GM19438 (cell line): ENCODE results near the gene COMMD2.
A peak's percentile ranks its signal among the peaks of the same experiment; 100 is the strongest.

Experiments
- ATAC-seq: cut with Tn5 transposase; IDR thresholded peaks from one replicate; pipeline ENCODE4 v1.9.1; 2021; ENCODE audit warnings: low read depth; ENCODE audit not compliant: unreplicated experiment

Gene COMMD2

DNA sequence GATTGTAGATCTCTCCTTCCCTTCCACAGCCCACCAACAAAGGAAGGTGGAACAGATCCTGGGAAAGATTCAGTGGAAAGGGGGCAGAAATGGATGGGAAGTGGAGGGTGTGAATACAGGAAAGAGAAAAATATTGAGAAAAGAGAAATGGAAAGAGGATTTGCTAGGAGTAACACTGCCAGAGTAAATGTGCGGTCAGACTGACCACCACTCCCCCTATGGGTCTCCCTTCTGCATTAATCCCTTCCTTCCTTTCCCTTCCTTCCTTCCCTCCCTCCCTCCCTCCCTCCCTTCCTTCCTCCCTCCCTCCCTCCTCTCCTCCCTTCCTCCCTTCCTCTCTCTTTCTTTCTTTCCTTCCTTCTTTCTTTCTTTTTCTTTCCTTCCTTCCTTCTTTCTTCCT is 12.0 kb upstream of the COMMD2 start:
- ATAC-seq = no peak

DNA sequence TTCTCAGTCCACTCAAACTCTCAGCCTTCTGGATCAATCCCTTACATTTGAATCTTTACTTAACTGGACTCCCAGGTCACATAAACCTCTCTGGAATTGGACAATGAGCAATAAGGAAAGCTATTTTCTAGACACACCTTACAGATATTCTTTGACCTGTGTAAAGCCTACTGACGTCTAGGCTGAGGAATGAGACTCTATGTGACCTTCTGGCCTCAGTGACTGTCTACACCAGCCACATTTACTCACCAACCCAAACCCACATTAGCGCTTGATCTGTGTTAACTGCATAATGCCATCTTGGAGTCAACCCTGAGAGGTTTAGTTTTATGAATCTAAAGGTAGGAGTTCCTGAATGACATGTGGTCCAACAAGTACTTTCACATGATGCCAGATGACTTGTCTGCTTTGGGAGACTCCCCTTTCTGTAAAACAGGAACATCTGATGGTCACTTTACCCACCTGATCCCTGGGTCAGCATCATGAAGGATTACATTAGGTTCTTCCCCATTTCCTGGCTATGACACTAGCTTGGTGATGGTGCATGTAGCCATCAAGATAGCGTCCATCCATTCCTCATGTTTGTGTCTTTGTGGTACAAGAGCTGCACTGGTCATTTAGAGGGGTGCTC is 11.4 kb upstream of the COMMD2 start:
- no peak for ATAC-seq

DNA sequence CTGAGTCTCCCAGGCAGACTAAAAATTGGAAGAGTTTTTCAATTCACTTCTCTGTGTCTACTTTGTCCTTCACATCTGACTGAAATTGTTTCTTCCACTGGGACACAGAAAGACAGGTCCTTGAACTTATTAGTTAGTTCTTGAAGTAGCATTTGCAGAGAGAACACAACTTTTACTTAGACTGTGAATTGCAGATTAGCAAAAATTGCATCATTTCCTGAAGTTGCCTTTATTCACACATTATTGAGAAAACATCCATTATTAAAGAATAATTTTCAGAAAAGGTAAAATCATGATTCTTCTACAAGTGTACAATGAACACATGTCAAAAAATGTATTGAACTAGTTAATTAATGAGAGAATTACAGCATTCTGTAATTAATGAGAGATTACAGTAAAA is 1.4 kb upstream of the COMMD2 start:
- no peak for ATAC-seq

DNA sequence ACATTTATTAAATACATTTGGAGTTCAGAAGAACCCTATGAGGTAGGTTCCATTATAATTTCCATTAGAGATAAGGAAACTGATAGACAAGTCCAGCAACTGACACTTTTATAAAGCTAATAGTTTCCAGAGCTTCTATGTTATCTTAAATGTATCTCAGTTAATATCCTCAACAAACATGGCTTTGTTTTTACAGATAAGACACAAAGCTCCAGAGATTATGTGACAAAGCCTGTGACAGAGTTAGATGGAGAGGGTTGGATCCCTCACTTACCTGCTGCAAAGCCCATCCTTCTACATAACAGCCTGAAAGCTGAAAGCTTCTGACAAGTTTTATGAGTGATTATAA is 473 bp upstream of the COMMD2 start:
- peak; percentile 14 for ATAC-seq

DNA sequence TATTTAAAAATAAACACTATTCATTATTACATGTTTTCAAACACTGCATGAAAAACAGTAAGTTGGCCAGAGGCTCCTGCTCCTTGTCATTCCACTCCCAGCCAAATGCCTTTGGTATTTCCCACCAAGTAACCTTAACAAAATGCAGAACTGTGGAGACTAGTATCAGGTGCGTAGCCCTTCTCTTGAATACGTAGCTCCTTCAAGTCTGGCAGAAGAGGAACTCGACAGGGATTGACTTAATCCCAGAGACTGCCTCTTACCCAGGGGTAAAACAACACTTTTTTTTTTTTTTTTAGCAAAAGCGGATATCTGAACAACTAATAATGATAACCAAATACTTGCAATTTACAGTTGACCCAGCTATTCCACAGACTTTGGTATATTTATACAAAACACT is 738 bp downstream of the COMMD2 start:
- ATAC-seq = no peak

DNA sequence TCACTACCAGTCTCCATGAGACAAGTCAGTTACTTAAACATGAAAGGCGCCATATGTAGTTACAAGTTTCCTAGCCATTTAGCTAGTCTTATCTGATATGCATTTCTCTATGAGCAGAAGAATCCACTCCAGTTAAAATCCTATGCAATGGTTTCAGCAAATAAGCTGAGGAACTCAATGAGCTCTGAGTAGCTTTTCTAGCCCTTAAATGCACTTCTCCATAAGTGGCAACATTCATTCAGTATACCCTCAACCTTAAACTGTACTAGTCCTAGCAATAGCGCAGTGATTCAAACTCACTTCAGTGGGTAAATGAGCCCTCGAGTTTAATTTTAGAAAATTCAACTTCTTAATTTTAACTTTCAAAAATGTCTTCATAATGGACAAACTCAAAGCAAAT is 7.7 kb downstream of the COMMD2 start:
- no peak for ATAC-seq

DNA sequence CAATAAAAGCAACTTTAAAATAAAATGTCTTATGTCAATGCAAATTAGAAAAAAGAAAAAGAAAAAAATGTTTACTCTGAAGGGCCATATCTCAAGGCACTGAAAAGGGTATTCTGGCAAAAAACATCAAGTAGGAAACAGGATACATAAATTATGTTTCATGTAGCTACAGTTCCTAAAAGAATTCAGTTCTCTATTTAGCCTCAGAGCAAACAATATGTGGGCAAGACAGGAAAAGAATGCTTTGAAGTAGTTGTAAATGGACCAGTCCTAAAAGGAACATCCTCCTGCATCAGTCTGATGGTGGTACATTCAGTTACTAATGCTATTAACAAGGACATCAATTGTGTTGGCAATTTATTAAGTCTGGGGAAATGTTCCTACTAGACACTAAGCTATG is 8.1 kb downstream of the COMMD2 start:
- ATAC-seq = no peak

DNA sequence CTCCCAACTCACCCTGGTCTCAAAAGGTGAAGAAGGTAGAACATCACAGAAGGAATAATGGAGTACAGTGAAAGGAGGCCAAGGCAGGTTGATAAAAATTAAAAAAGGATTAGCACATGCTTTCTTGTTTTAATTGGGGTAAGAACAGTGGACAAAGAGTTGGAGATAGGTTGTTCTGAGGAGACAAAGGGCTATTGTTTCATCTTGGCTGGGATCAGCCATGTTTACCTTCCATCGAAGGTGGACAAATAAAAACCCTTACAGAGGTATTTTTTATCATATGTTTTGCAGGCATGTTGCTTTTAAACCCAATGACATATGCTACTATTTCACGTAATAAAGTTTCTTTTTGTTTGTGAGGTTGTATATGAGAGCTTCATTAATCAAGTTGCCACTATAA is 12.9 kb downstream of the COMMD2 start:
- no peak for ATAC-seq

DNA sequence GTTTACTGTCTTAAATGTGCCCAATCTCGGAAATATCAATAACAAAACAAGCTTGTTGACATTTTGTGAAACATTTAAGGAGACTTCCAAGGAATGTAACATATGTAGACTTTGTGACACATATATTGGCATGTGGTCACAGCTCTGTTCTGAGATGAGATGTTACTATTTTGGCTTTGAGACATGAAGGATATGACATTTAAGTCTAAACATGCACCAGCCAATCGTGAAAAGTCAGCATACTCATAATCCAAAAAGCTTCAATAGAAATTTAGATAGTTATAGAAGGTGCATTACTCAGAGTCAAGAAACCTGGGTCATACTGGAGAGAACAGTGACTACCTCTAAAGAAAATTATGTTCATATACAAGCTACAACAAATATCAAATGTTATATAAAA is 13.4 kb downstream of the COMMD2 start:
- no peak for ATAC-seq

DNA sequence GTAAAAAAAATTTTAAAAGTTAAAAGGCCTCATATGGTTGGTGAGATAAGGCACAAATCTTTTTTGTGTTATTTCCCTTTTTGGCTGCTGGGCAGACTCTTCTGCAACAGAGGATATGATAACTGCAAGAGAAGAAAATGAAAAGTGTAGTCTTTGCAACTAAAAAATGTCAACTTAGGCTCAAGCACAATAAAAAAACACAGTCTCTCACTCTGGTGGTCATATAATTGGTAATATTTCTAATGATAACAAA is 15.4 kb downstream of the COMMD2 start:
- ATAC-seq = no peak

DNA sequence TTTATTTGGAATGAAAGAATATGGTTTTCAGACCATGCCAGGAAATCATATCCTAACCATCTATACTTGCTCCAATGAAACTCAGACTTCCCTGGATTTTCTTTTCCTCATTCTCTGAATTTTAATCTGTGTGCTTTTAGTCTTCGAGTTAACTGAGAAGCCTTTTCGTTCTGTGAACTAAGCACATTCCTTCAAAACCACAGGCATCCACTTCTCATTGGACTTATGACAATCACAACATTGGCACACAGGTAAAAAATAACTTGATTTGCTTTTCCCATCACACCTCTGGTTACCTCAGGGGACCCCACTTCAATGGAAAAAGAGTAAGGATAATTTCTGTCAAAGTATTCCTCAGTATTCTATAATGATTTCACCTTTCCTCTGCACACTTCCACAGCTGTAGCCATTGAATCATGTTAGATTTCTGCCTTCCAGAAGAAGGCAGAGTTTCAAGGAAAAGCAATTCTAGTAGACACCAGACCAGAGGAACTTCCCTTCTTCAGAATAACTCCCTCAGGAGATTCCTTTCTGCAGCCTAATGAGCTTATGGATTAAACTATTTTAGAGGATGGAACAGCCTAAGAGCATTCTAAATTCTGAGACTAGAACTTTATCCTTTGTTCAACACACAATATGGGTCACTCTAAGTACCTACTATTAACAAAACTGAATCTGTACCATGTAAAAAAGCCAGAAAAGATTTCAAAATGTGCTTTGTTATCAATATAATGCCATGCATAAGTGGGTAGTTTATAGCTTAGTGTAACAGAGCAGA is 15.9 kb downstream of the COMMD2 start:
- ATAC-seq = no peak

DNA sequence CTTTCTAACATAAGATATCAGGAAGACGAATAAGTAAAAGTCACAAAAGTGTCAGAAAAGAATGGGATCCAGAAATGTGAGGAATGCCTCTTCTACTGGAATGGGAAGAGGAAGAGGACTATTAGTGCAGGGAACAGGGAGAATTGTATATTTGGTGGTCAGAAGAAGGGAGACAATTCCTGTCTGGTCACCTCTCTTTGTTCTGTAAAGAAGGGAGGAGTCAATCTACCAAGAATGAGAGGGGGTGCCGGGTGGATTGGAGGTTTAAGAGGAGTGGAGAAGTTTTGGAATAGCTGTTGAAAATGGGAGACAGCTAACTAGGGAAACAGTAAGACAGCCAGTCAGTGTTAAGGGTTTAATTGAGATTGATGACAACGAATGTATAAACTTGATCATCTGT is 20.1 kb downstream of the COMMD2 start:
- ATAC-seq = no peak

DNA sequence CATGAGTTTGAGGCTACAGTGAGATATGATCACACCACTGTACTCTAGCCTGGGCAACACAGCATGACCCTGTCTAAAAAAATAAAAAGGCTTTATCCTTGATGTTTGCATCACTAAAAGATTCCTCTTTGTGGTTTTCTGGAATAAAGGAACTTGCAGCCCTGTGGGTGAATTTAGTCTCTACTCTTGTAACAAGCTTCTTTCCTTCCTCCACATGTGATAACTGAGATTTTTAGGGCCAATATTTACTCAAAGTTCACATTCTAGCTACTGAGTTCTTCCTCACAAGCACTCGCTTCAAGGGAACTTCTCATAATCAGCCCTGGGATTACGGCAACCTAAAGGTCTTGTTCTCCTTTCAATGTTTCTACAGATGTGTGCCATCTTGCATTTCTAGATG is 24.6 kb downstream of the COMMD2 start:
- ATAC-seq = no peak

DNA sequence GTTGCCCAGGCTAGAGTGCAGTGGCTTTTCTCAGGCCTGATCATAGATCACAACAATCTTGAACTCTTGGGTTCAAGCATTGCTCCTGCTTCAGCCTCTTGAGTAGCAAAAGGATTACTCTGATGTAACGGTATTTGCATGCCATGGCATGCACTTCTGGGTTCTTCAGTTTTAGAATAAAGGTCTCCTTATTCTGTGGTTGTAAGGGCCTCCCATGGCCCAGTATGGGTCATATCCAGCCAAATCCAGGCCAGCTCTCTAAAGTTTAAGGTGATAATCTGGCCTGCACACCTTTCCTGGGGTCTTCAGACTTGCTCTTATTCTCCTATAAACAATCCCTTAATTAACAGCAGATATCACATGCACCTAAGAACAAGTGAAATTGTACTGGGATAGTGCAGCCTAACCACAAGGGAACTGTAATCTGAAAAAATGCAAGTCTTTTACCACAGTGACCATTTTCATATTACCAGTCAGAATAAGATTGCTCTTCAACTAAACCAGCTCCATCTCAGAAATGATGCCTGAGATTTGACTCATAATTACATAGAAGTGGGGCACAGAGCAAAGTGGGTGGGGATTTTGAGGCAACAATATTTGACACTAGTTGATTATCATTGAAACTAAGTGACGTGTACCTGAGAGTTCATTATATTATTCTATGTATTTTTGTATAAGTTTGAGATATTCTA is 25.4 kb downstream of the COMMD2 start:
- ATAC-seq = peak; percentile 65

DNA sequence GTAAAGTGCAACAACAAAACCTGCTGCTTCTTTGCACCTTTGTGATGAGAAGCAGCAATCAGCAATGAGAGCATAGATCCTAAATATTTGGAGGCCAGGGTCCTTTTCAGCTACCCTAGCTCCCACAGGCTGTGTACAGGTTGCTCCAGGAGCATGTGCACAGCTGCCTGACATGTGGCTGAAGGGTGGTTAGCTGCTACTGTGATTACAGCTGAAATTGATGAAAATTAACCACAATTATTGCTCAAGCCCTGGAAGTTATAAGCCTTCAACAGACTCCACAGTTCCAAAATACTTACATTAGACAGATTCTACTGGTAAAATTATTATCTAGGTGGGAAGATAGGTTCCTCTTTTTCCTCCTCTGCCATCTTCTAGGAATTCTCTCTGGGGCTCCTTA is 28.5 kb downstream of the COMMD2 start:
- ATAC-seq = no peak

DNA sequence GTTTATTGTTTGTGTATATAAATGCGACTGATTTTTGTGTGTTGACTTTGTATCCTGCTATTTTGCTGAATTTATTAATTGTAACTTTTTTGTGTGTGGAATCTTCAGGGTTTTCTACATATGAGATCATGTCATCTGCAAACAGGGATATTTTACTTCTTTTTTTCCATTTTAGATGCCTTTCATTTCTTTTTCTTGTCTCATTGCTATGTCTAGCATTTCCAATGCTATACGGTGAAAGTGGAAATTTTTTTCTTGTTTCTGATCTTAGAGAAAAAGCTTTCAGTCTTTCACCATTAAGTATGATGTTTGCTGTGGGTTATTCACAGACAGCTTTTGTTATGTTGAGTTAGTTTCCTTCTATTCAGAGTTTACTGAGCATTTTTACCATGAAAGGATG is 31.4 kb downstream of the COMMD2 start:
- ATAC-seq = no peak

DNA sequence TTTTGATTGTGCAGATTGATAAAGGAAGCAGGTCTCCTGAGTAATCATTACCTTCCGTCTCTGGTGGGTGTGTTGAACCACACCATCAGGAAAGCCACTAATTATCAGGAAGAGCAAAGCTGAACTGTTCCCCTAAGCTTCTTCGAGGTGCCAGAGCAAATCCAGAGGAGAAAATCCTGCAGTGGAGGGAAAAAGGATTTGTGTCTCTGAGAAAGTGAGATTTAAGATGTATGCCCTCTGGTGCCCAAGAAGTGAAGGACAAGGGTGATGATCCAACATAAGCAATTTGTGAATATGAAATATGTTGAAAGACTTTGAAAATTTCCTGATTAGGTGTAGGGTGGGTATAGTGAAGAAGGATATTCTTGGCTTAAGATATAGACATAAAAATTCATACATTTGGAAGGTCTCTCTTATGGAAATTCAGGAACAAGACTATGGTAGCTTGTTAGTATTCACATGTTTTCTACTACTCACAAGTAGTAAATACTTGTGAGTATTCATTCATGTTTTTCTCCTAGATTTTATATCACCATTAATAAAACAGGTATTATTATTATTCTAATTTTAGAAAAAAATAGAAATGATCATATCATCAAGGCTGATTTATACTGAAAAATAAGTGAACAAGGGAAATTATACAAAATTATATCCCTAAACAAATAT is 34.8 kb downstream of the COMMD2 start:
- no peak for ATAC-seq

DNA sequence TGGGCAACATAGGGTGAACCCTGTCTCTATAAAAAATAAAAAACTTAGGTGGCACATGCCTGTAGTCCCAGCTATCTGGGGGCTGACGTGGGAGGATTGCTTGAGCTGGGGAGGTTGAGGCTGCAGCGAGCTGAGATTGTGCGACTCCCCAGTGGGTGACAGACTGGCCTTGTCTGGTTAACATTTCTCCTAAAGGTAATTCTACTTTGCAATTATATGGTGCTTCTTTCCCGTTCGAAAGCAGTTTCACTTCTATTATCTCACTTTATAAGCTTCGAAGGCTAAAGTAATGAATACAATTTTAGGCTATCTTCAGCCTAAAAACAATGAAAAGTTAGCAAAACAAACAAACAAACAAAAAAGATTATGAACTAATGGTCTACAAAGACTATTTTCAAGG is 35.3 kb downstream of the COMMD2 start:
- no peak for ATAC-seq

DNA sequence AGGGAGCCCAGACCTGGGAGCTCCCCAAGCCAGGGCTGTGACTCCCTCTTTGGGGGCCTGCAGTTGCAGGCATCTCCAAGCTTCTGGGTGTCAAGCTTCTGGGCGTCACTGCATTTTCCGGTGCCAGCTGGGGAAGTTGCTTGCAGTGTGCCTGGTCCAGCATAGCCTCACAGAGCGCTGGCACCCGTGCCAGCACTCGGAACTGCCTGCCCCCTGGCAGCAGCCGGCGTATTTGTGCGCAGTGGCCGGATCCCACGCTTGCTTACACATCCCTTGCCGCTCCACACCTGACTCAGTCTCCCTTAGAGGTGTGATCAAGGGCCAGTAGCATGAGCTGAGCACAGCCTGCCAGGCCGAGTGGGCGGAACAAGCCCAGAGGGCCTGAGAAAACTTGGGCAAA is 37.0 kb downstream of the COMMD2 start:
- no peak for ATAC-seq

DNA sequence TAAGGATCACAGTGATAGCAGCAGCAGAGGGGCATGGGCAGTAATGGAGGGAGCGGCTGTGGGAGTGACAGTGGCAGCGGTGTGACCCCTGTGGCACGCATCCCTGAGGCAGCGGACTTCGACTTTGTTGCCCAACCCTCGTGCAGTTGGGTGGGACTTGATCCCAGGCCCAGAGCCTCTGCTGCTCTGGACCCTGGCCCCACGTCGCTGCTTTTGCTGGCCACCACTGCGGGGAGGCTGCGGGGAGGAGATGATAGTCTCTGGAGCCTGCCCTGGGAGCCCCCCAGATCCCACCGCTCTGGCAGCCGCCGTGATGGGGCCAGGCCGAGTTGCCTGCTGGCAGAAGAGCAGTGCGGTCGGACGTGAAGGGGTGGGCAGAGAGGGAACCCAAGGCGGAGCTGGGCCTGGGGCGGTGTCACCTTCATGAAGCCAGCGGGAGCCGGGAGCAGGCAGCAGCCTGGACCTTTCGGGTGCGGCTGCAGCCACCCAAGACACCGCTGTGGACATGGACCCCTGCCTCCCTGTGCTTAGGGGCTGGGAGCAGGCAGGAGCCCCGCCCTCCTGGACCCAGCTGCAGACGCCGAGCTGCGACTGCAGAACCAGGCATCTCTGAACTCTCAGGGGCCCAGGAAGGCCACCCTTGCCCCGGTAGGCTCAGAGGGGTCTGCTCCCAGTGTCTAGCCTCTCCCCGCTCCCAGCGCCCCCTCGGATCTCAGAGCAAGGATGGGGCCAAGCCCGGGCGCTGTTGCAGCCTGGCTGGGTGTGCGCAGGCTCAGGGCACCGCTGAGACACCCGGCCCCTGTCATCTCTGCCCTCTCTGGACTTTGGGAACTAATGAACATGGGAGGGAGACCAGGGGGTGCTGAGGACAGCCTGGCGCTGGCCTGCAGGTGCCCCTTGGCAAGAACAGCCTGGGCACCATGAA is 38.3 kb downstream of the COMMD2 start:
- ATAC-seq = no peak

DNA sequence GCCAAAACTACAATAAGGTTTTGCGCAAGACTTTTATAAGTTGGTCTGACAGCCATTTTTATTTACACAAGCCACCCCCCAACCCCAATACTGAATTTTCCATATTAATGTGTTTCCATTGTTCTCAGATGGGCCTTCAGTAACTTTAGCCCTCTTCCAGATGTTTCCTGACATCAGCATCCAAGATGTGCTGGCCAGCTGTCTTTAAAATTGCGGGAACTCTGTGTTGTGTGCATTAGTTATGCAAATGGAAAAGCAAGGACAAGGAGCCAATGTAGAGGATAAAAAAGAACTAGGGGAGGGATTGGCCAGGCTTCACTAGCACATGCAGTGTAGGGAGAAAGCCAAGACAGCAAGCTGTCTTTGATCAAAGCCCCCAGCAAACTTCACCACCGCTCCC is 45.4 kb downstream of the COMMD2 start:
- no peak for ATAC-seq
